ENCODE measurements around the gene AMIGO3.
"Not testable (repeated sequence)": the region's sequence is repeated elsewhere in the genome, so short reads cannot be mapped to it uniquely, and the experiment has no call there.

DNA sequence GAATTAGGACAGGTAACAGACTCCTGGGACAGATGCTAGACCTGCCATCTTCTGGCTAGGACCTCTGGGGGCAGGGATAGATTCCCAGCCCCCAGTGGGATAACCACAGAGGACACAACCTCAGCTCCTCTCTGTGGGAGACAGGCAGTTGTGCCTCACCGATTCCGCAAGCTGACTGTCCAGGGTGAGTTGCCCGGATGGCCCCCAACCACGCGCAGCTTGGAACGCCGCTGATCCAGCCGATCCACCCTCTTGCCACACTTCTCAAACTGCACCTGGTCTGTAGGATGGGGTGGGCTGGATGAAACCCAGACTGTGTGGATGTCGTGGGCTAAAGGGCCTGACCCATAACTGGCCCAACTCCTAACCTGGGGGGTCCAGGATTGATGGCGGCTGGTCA is 34.4 kb downstream of the AMIGO3 start:
- TF ChIP-seq, protein P1, sequence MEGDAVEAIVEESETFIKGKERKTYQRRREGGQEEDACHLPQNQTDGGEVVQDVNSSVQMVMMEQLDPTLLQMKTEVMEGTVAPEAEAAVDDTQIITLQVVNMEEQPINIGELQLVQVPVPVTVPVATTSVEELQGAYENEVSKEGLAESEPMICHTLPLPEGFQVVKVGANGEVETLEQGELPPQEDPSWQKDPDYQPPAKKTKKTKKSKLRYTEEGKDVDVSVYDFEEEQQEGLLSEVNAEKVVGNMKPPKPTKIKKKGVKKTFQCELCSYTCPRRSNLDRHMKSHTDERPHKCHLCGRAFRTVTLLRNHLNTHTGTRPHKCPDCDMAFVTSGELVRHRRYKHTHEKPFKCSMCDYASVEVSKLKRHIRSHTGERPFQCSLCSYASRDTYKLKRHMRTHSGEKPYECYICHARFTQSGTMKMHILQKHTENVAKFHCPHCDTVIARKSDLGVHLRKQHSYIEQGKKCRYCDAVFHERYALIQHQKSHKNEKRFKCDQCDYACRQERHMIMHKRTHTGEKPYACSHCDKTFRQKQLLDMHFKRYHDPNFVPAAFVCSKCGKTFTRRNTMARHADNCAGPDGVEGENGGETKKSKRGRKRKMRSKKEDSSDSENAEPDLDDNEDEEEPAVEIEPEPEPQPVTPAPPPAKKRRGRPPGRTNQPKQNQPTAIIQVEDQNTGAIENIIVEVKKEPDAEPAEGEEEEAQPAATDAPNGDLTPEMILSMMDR (IDR thresholded peaks at IDR 0.05), result not testable (repeated sequence)
- TF ChIP-seq POLR2A (IDR thresholded peaks at IDR 0.05), result not testable (repeated sequence)
